ENCODE data around the gene CENPX.
"Not testable (repeated sequence)": the region's sequence is repeated elsewhere in the genome, so short reads cannot be mapped to it uniquely, and the experiment has no call there.

CENPX gene

GRCh38 chr17:81995463-81996231, 27.0 kb downstream of the CENPX start:
- DNase-seq = no peak

- no peak for DNase-seq
Observed at GRCh38 chr17:81994593-81995462, 27.9 kb downstream of the CENPX start.

DNA sequence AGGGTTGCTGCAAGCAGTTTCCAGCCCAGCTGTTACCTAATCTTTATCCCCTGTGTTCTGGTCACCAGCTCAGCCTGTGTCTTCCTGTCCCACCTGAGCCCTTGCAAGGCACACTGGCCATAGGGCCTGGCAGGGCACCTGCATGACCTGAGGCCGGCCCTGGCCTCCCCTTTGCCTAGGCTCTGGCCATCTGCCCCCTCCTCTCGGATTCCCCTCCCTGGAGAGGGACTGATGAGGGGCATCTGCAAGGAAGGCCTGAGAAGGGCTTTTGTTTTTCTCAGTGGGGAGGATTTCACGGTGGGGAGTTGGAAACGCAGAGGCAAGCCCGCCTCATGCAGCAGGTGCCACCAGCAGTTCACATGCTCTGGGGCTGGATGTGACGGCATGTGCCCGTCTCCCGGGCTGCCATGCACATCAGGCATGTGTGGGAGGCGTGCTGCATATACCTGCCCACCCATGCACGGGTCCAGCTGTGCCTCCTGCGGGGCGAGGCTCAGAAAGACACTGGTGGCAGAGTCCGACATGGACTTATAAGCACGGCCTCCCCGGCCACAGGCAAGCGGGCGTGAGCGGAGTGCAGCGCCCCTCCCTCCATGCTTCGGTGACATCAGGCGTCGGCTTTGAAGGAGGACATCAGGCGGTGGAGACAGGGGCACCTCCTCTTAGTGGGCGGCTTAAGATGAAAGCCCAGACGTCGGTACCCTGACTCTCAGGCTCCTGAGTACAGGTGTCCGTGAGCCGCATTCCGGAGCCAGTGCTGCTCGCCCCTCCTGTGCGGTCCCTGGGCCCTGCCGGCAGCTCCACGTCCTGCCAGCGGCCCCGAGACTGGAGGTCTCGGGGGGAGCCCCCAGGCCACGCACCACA, 28.7 kb downstream of the CENPX start:
- no peak for DNase-seq

DNA sequence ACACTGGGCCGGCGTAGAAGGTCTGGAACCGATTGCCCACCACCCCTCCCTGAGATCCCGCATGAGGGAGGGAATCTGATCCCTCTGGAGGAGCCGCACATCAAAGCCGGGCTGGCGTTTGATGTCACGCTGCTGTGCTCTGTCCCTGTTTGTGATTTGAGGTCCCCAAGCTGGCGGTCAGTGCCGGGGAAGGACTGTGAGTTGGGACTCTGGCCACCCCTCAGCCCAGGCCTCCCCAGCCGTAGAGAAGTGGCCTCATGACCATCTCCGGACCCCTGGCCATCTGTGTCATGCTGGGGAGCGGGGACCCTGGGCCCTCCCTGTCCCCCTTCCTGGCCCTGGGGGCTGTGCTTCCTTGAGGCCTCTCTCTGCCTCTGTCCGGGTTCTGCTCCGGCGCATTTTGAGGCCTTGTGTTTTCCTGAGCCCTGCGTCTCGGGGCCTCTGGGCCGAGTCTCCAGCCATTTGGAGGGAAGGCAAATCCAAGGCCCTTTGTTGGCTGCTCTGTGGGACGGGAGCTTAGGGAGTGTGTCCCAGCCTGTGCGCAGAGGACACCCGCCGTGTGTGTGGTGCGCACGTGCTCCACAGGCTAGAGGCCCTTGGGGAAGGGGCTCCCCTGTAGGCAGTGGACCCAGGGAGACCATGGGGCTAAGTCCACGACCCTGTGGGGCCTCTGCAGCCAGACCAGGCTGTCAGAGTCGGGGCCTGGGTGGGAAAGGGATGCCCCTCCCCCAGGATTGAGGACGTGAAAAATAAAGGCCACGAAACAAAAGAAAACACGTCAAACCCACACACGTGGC, 30.2 kb downstream of the CENPX start:
- no peak for DNase-seq

- no peak for DNase-seq
Observed at GRCh38 chr17:81991684-81992305, 30.9 kb downstream of the CENPX start.

GRCh38 chr17:81990836-81991683, 31.6 kb downstream of the CENPX start:
- no peak for DNase-seq

GRCh38 chr17:81987161-81987770, 35.4 kb downstream of the CENPX start:
- no peak for DNase-seq

DNA sequence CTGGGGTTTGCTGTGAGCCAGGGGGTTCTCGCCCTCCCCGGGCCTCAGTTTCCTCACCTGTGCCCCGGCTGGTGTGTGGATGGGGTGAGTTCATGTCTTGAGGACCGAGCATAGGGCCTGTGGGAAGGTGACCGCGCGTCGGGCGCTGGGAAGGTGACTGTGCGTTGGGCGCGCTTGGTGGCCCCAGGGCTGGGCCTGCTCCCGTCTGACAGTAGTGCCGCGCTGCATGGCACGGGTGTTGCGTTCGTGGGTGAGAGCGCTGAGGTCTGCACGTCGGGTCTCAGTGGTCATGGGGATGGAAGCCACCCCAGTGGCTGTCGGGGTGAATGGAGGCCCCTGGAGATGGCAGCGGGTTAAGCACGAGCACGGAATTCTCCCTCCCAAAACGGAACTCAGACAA, 36.1 kb downstream of the CENPX start:
- DNase-seq = no peak

DNA sequence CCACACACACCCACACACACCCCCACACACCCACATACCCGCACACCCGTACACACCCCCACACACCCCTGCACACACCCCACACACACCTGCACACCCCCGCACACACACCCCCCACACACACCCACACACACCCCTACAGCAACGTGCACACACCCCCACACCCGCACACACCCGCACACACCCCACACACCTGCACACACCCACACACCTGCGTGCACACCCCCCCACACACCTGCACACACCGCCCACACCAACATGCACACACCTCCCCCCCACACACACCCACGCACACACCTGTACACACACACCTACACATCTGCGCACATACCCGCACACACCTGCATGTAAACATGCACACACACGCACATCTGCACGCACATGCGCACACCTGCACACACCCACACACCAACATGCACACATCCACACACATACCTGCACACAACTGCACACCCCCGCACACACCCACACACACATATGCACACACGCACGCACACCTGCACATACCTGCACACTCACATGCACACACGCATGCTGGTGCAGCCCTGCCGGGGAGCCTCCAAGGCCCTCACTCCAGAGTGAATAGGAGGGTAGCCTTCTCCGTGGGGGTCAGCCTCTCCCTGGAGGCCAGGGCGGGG, 37.8 kb downstream of the CENPX start:
- no peak for DNase-seq

DNA sequence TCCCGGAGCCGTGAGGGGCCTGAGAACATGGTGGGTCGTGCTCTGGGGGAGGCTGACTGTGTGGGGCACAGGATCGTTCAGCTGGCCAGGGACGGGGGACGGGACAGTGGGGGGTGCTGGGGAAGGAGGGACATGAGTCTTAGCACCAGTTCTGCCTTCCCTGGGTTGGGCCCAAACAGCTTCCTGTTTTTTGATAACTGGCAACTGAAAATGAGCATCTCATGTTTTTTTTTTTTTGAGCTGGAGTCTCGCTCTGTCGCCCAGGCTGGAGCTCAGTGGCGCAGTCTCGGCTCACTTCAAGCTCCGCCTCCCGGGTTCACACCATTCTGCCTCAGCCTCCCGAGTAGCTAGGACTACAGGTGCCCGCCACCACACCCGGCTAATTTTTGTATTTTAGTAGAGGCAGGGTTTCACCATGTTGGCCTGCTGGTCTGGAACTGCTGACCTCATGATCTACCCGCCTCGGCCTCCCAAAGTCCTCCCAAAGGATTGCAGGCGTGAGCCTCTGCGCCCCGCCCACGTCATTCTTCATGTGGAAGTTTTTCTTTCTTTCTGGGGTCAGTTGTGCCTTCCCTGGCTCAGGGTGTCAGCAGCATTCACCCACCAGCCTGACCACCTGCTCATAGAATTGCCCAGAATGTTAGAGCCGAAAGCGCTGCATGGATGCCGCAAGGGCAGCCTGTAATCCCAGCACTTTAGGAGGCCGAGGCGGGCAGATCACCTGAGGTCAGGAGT, 38.9 kb downstream of the CENPX start:
- no peak for DNase-seq

- no peak for DNase-seq
Observed at GRCh38 chr17:81983011-81983638, 39.6 kb downstream of the CENPX start.

DNA sequence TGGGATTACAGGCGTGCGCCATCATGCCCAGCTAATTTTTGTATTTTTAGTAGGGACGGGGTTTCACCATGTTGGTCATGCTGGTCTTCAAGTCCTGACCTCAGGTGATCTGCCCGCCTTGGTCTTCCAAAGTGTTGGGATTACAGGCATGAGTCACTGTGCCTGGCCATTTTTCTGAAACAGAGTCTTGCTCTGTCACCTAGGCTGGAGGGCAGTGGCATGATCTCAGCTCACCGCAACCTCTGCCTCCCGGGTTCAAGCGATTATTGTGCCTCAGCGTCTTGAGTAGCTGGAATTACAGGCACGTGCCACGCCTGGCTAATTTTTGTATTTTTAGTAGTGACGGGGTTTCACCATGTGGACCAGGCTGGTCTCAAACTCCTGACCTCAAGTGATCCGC, 41.2 kb downstream of the CENPX start:
- not testable (repeated sequence) for DNase-seq

- DNase-seq = peak; percentile 20
Observed at GRCh38 chr17:81980707-81981343, 41.9 kb downstream of the CENPX start.

GRCh38 chr17:81980122-81980521, 42.6 kb downstream of the CENPX start:
- no peak for DNase-seq

- no peak for DNase-seq
Observed at GRCh38 chr17:81978524-81979298, 44.0 kb downstream of the CENPX start.

DNA sequence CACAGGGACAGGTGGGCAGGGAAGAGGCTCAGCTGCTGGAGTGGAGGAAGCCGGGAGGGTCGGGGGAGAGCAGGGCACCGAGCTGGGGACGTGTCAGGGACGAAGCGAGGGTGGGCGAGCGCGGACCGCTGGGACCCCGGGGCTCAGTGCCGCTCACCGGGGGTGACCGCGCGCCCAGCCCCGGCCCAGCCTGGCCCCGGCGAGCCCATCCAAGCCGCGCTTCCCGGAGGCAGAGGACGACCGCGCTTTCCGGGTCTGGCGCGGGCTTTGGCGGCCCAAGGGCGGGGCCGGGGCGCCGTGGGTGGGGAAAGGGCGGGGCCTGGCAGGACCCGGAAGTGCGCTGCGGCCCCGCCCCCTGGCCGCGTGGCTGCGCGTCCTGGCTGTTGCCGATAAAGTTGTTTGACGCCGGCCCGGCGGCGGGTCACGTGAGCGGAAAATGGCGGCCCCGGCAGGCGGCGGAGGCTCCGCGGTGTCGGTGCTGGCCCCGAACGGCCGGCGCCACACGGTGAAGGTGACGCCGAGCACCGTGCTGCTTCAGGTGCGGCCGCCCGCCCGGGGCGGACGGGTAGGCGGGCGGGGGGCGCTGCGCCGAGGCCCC, 45.4 kb downstream of the CENPX start, which contains the start of gene ASPSCR1:
TSS of gene ASPSCR1 (plus strand) at position 419 of the 598 bp plus-strand sequence. CDS start at position 437, 18 bp downstream.
- DNase-seq = peak; percentile 92

All from CD4-positive, alpha-beta T cell treated with Interleukin-12 subunit alpha and Interleukin-12 subunit beta, for 1 hour (primary cell).